Colonic mucosa (tissue), 4 donors: ENCODE measurements around the gene XDH. TPM values are rescaled to one million over a fixed set of nuclear protein-coding genes. Genes with fewer than 3 reads are reported as not detected.

Experiments
- DNase-seq: peaks from one replicate; pipeline ENCODE4 v3.0.0-alpha.2; 2020
- H3K27ac ChIP-seq: fragments of 200-600 bp; one replicate; pipeline ENCODE4 v1.8.0; 2021
- H3K27me3 ChIP-seq: fragments of 200-600 bp; one replicate; pipeline ENCODE4 v1.8.0; 2021
- H3K36me3 ChIP-seq: fragments of 200-600 bp; one replicate; pipeline ENCODE4 v1.8.0; 2021
- H3K4me1 ChIP-seq: fragments of 200-600 bp; one replicate; pipeline ENCODE4 v1.8.0; 2021; ENCODE audit warnings: mild to moderate bottlenecking
- H3K4me3 ChIP-seq: fragments of 200-600 bp; one replicate; pipeline ENCODE4 v1.8.0; 2021
- H3K9ac ChIP-seq, 2 donors: one replicate each; pipeline ENCODE4 v1.7.0; 2013; ENCODE audit warnings: control low read depth in 2 of 2, low read depth in 2 of 2, low read length in 2 of 2
- H3K9me3 ChIP-seq: fragments of 200-600 bp; one replicate; pipeline ENCODE4 v1.8.0; 2021
- intact Hi-C: fragments of 100-400 bp; cut with DNase I; formaldehyde crosslinking; loops from one replicate; pipeline ENCODE4 v1.14.1; 2022
- total RNA-seq, 2 donors: library from RNA; stranded (reverse); fragmentation: NEBNext Ultra II Directional in 1 of 2; extraction: Animal tissue kit (Norgen Biotek cat#: 25700) in 1 of 2; gene quantifications; one replicate each; pipeline ENCODE4 v1.2.1, GENCODE V29; 2021
- TF ChIP-seq, protein P1 (sequence below): fragments of 200-600 bp; IDR thresholded peaks from one replicate; pipeline ENCODE4 v1.8.0; 2022; ENCODE audit warnings: antibody characterized with exemption, mild to moderate bottlenecking
- donor health status: healthy.
- donor health status: DM: no; HTN: no; CAD: no.
- donor health status: DM: no; HTN: no; CAD: no.

The XDH gene
- total RNA-seq, 2 donors from 2014 or later = 18.4 to 44.4 TPM

GRCh38 chr2:31366733-31367132 lies 47.8 kb downstream of the XDH start:
- H3K27me3 ChIP-seq = no peaks in the 10 kb centered on the region
- H3K27ac ChIP-seq = no peak overlapping the region
- no peak overlapping the region for H3K9ac ChIP-seq
- no peaks in the 10 kb centered on the region for H3K4me1 ChIP-seq
- H3K9me3 ChIP-seq = no peaks in the 10 kb centered on the region
- no peaks in the 10 kb centered on the region for H3K36me3 ChIP-seq
- intact Hi-C loops = no loop called here
- no peak overlapping the region for H3K4me3 ChIP-seq
- TF ChIP-seq, protein P1, sequence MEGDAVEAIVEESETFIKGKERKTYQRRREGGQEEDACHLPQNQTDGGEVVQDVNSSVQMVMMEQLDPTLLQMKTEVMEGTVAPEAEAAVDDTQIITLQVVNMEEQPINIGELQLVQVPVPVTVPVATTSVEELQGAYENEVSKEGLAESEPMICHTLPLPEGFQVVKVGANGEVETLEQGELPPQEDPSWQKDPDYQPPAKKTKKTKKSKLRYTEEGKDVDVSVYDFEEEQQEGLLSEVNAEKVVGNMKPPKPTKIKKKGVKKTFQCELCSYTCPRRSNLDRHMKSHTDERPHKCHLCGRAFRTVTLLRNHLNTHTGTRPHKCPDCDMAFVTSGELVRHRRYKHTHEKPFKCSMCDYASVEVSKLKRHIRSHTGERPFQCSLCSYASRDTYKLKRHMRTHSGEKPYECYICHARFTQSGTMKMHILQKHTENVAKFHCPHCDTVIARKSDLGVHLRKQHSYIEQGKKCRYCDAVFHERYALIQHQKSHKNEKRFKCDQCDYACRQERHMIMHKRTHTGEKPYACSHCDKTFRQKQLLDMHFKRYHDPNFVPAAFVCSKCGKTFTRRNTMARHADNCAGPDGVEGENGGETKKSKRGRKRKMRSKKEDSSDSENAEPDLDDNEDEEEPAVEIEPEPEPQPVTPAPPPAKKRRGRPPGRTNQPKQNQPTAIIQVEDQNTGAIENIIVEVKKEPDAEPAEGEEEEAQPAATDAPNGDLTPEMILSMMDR = no peak
- DNase-seq = no peak

DNA sequence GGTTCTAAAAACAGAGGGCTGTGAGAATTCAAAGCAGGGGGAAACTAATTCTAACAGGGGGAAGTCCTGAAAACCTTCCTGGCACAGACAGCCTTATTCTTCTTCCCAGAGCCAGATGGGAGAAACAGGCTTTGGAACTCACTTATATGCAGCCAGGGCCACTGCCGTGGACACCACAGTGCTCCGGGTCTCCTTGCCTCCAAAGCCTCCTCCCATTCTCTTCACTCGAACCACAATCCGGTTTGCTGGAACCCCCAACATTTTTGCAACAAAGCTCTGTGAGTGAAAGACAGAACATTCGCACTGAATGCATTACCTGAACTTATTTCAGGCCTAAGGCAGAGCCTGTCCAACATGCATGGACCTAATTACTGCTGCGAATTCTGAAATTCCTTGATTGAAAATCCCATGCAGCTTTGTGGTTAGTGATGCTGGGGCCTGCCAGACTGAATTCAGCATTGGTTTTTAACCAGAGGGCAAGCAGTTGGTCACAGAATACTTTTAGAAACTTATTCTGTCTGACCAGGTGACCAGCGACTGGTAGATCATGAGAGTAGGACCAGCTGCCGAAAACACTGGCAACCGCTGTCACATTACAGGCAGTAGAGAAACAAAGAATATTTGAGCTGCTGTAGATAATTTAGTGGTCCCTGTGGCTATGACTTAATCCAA lies 48.6 kb downstream of the XDH start:
- no peak for DNase-seq
- intact Hi-C loops = no loop called here
- no peaks in the 10 kb centered on the region for H3K36me3 ChIP-seq
- H3K4me3 ChIP-seq = no peak overlapping the region
- no peaks in the 10 kb centered on the region for H3K4me1 ChIP-seq
- H3K9me3 ChIP-seq = no peaks in the 10 kb centered on the region
- no peak overlapping the region for H3K27ac ChIP-seq
- H3K9ac ChIP-seq = no peak overlapping the region
- H3K27me3 ChIP-seq = no peaks in the 10 kb centered on the region
- TF ChIP-seq, protein P1 = no peak

GRCh38 chr2:31365348-31365747 lies 49.2 kb downstream of the XDH start:
- Histone ChIP-seq H3K27ac (no peak overlapping the region), H3K36me3 (no peaks in the 10 kb centered on the region), H3K9ac (no peak overlapping the region), H3K4me3 (no peak overlapping the region), H3K27me3 (no peaks in the 10 kb centered on the region), H3K4me1 (no peaks in the 10 kb centered on the region), H3K9me3 (no peaks in the 10 kb centered on the region)
- DNase-seq = no peak
- TF ChIP-seq, protein P1 = no peak
- intact Hi-C loops = no loop called here

- intact Hi-C loops = no loop called here
- Histone ChIP-seq H3K9ac (no peak overlapping the region), H3K36me3 (no peaks in the 10 kb centered on the region), H3K4me3 (no peak overlapping the region), H3K27me3 (no peaks in the 10 kb centered on the region), H3K4me1 (no peaks in the 10 kb centered on the region), H3K27ac (no peak overlapping the region), H3K9me3 (no peaks in the 10 kb centered on the region)
- no peak for DNase-seq
- TF ChIP-seq, protein P1 = no peak
Observed at GRCh38 chr2:31363956-31364750, 50.4 kb downstream of the XDH start.

- intact Hi-C loops = no loop called here
- DNase-seq = no peak
- Histone ChIP-seq H3K4me1 (no peaks in the 10 kb centered on the region), H3K27ac (no peak overlapping the region), H3K9me3 (no peaks in the 10 kb centered on the region), H3K4me3 (no peak overlapping the region), H3K27me3 (no peaks in the 10 kb centered on the region), H3K36me3 (no peaks in the 10 kb centered on the region), H3K9ac (no peak overlapping the region)
- TF ChIP-seq, protein P1 = no peak
Observed at GRCh38 chr2:31362581-31362980, 52.0 kb downstream of the XDH start.
